ENCODE results near the gene HECA.
A peak's percentile ranks its signal among the peaks of the same experiment; 100 is the strongest.
"Not testable (repeated sequence)": the region's sequence is repeated elsewhere in the genome, so short reads cannot be mapped to it uniquely, and the experiment has no call there.

HECA gene

DNA sequence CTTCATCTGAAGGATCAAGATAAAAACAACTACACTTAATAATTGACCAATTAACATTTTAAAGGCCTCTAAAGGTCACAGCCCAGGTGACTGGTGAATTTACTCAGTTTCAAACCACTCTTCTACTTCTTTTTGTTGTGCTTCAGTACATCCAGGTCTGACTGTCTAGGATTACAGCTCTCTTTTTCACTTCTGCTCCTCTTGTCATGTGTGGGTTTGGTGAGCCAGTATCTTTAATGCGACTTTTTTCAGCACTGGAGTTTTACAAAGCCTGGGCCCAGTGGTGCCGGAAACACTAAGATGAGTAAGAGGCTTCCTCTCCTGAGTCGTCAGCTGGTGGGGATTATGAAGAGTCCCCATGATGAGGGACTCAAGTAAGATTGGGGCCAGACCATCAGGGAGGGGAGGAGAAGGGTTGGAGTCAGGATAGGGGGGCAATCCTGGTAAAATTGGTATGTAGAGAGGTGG lies 27.0 kb downstream of the HECA start:
- DNase-seq = no peak

DNA sequence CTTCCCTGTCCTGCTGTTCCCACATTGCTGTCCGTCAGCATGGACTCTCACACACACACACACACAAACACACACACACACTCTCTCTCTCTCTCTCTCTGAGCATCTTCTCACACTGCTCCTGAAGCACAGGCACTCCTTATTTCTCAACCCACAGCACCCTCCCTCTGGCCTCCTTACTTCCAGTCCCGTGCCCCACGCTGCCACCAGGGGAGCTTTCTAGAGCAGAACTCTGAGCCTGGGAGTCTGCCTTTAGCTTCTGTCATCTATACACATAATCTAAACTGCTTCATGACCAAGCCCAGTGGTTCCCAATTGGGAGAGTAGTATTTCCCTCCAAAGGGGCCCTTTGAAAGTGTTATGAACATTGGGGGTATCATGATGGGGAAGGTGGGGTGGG lies 29.1 kb downstream of the HECA start:
- no peak for DNase-seq

DNA sequence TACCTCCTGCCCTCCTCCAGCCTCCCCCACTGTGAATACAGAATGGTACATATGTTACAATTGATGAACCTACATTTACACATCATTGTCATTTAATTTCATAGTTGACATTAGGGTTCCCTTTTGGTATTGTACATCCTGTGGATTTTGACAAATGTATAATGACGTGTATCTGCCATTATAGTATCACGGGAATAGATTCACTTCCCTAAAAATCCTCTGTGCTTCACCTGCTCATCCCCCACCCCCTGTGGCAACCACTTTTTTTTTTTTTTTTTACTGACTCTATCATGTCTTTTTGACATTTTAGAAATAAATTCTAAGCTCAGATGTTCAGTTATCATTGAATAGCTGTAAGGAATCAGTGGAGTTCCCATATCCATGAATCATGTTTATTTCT lies 30.4 kb downstream of the HECA start:
- DNase-seq = no peak

DNA sequence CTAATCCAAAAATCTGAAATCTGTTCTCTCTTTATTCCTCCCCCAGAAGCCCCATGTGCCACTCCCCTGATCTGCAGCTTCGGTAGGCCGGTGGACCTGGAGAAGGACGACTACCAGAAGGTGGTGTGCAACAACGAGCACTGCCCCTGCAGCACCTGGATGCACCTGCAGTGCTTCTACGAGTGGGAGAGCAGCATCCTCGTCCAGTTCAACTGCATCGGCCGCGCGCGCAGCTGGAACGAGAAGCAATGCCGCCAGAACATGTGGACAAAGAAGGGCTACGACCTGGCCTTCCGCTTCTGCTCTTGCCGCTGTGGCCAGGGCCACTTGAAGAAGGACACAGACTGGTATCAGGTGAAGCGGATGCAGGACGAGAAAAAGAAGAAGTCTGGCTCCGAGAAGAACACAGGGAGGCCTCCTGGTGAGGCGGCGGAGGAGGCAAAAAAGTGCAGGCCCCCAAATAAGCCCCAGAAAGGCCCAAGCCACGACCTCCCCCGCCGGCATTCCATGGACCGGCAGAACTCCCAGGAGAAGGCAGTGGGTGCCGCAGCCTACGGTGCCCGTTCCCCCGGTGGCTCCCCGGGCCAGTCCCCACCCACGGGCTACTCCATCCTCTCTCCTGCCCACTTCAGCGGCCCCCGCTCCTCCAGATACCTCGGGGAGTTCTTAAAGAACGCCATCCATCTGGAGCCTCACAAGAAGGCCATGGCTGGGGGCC lies 31.5 kb downstream of the HECA start:
- no peak for DNase-seq

DNA sequence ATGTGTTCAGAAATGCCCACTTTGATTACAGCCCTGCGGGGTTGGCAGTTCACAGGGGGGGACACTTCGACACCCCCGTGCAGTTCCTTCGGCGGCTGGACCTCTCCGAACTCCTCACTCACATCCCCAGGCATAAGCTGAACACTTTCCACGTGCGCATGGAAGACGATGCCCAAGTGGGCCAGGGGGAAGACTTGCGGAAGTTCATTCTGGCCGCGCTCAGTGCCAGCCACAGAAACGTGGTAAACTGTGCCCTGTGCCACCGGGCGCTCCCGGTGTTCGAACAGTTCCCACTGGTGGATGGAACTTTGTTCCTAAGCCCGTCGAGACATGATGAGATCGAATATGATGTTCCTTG lies 32.1 kb downstream of the HECA start:
- DNase-seq = no peak

DNA sequence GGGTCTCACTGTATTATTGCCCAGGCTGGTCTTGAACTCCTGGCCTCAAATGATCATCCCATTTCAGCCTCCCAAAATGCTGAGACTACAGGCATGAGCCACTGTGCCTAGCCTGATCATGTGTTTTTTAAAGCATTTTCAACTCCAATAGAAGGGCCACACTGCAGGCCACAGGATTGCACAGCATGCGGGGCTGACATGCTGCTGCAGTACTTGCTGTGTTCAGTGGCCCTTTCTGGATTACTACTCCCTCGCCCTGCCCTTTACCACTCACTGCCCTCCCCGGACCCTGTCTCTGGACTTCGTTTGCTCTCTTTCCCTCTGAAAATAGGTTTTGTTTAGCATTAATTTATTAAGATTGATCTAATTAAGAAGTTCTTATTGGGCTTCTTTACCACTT lies 37.3 kb downstream of the HECA start:
- DNase-seq = no peak

DNA sequence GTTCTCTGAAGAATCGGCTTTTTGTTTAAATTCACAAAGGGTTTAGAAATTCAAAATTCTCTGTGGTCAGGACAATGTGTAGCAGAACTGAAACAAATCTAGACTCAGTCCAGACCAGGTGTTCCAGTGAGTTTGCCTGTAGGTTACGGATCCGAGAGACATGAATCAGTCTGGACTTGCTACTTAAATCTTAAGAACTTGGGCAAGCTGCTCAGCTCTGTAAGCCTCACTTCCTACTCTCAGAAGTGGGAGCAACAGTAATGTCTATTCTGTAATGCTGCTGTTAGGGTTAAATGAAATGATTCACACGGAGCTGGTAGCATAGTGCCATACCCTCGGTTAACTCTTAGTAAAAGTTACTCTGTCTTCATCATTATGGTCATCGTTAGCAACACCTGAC lies 37.7 kb downstream of the HECA start:
- no peak for DNase-seq

DNA sequence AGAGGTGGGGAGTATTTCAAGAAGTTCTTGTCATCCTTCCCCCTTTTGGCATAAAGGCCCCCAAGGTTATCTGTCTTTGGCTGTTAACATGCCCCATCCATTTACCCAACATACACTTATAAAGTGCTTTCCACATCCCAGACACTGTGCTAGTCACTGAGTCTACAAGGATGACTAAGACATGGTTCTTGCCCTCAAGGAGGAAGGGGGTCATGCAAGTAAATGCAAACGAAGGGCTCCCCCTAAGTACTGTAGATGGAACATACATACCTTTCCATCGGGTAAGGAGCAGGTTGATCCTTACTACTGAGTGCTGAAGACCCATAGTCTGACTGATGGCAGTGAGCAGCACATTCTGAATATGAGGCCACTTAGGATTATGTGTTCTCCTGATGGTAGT lies 38.3 kb downstream of the HECA start:
- no peak for DNase-seq

DNA sequence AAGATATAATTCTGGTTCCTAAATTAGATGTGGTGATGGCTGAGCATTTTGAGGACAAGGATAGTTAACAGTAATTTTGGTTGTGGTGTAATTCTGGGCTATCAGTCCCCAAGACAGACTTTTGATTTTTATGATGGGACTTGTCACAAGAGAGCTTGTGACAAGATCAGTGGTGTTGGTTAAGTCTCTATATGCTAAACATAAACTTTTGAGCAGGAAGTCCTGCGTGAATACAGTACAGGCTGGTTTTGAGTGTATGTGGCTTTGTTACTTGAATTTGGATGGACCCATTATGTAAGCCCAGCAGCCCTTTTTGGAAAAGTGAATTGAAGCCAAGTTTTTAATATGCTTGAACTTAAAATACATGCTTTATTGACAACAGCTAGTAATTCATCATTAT lies 38.9 kb downstream of the HECA start:
- DNase-seq = no peak

DNA sequence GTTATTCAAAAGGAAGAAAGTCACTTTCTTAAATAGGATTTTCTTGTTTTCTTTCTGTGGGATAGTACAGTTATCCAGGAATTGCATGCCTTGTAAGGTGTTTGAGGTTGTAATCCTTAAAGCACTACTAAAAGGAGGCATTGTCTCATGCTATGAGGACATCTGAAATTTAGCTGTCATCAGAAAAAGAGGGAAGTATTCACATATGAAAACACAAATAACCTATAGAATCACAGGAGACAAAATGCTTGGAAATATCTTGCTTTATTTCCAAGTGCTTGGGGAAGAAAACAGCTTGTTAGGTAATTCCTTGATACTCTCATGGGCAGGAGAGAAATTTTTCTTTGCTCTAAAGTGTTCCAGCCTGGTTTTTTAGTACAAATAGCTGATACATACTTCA lies 40.1 kb downstream of the HECA start:
- DNase-seq = no peak

DNA sequence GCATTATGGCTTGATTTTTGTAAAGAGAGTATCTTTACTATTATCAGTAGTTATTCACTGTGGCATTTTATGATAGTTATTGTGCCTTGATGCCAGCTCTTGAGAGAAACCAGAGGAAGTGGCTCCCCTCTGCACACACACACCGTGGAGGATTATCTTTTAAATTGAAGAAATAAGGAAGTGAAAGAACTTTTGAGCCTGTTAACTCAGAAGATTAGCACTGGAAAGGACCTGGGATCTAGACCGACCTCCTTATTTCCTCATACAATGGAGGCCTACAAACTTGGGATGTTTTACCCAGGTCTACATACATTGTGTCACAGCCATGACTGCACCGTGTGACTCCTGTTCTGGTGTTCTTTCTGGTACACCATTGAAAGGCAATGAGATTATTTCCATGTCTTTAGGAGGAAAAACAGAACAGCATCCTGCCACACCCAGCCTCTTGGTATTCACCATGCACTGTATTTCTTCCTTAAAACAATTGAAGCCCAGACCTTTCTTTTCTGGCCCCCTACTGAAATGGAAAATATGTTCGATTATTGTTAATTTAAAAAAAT lies 40.6 kb downstream of the HECA start:
- no peak for DNase-seq

DNA sequence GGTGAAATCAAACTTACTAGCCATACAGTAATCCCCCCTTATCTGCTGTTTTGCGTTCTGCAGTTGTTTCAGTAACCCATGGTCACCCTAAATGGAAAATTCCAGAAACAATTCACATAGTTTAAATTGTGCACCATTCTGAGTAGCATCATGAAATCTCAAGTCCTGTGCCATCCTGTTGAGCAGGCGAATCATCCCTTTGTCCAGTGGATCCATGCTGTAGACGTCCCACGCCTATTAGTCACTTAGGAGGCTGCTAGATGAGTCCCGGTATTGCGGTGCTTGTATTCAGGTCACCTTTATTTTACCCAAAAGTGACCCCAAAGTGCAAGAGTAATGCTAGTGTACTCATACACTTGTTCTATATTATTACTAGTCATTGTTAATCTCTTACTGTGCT lies 46.4 kb downstream of the HECA start:
- DNase-seq = no peak

DNA sequence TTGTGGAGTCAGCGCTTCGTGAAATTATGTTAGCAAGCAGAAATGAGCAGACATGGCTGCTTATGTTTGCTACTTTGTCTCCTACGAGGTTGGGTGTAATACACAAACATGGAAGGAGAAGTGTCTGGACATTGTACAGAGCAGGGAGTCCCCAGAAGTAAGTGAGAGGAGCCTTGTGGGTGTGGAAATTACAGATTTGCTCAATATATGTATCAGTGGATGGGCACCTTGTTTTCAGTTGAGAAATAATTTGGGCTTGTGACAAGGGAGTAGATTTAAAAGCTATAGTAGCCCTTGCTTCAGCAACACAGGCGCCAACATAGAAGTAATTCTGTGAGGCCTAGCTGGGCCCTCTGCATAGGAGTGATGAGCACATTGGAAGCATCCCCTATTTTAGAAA lies 49.2 kb downstream of the HECA start:
- DNase-seq = no peak

DNA sequence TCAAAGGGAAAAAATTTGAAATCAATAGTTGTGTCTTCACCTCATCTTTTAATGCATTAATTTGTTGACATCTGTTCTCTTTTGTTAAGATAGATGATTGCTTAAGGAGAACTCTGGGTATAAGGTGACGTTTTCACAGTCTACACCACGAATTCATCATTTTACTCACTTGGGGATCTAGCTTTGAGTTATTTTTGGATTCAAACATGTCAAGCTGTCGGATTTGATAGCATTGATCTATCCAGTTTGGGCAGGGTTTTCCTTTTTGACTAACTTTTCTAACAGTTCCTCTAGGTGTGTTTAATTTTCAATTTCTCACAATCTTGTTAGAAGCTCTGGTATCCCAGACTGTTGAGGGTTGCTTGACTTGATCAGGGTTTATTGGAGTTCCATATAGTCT lies 49.6 kb downstream of the HECA start:
- no peak for DNase-seq

DNA sequence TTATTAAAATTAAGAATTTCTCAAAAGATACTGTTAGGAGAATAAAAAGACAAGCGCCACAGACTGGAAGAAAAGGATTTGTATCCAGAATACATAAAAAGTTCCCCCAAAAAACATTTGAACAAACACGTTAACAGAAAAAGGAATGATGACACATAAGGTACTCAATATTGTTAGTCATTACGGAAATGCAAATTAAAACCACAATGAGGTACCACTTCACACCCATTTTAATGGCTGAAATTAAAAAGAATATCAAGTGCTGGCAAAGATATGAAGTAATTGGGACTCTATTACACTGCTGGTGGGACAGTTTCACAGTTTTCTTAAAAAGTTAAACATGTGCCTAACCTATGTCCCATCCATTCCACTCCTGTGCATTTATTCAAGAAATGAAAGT lies 51.4 kb downstream of the HECA start:
- DNase-seq = no peak

DNA sequence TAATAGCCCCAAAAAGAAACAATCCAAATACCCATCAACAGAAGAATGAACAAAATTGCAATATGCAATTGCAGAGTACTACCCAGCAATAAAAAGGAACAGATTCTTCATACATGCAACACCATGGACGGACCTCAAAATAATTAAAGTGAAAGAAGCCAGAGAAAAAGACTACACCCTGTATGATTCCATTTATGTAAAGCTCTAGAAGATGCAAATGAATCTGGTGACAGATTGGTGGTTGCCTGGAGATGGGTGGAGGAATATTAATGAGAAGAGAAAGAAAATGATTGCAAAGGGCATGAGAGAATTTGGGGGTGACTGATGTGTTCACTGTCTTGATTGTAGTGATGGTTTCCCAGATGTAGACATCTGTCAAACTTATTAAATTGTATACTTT lies 51.8 kb downstream of the HECA start:
- no peak for DNase-seq

DNA sequence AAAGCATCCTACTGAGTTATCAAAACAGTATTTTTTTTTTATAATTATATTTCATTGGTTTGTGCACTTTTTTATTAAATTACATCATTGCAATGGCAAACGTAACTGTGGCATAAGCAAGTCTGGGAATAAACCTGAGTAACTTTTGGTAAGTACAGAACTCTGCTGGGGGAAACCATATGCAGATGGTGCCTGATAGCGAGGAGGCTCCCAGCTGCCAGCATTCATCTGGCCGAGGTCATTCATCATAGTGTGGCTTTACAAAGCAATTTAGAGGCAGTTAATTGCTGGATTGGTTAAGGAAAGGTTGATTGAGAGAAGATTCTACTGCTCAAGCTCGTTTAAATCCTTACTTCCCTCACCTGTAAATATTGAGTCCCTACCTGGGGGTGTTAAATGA lies 52.6 kb downstream of the HECA start:
- DNase-seq = peak; percentile 84

DNA sequence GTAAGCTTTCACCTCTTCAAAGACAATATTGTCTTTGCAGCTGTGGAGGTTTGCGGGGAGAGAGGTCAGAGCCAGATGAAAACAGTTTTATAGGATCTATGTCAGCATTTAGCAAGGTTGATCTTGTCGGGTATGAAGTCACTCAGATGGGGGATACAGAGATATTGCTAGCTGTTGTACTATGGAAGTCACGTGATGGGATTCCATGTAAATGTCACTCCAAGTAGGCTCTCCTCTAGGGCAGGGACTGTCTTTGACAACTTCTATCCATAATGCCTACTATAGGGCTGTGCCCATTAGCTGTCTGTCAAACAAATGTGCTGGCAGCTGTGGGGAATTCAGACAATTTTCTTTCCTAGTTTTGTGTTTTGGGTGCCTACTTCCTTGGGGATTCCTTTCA lies 54.8 kb downstream of the HECA start:
- no peak for DNase-seq

DNA sequence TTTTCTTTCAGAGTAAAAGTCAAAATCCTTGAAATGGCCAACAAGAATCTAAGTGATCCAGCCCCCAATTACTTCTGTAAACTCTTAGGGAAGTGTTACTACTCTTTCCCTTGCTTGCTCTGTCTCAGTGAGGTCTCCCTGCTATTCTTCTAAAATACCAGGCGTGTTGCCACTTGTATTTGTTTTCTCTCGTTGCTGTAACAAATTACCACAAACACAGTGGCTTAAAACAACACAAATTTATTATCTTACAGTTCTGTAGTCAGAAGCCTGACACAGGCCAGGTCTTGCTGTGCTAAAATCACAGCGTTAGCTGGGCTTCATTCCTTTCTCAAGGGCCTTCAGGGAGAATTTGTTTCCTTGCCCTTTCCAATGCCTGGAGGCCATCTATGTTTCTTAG lies 59.9 kb downstream of the HECA start:
- no peak for DNase-seq

DNA sequence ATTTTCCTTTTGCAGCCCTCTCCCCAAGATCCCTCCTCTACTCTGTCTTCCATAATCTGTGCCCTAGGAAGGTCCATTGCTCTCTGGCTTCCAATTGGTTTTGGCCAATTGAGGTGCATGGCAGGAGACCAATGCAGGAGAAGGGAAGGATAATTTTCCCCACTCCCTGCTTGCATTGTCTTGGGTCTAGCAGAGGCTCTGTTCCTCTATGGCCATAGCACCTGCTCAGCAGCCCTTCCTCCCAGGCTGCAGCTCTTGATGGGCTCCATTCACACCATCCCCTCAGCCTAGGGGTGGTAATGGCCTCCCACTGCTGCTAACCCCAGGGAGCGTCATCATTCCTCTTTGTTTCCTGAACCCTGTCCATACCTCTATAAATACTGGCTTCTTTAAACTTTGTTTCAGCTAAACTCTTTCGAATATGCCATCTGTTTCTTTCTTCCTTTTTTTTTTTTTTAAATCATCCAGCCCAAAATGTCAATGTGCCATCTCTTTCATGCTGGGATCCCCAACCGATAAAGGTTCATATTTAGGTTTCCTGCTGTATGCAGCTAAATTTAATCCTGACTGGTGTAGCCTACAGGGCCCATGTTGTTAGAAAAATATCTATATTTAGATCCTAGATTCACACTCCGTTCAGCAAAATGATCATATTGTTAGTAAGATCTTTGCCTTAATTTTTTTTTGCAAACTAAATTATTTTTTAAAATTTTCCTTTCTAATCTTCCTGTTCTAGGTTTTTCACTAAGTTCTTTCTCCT lies 63.8 kb downstream of the HECA start:
- no peak for DNase-seq

DNA sequence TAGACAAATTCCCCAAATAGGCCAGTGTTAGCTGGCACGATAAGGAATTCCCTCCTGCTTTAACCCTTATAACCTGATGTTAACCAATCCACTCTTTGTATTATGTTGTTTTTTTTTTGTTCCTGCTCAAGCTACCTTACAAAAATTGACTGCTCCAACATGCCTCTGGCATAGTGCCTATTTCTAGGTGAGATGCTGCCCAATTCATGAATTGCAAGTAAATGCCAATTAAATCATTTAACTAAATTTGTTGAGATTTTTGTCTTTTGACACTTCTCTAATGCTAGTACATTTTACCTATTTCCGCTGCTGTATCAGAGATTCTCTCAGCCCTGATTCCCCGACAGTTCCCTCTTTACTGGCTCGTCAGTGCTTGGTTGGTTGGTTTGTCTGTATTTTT lies 66.5 kb downstream of the HECA start:
- DNase-seq = no peak

DNA sequence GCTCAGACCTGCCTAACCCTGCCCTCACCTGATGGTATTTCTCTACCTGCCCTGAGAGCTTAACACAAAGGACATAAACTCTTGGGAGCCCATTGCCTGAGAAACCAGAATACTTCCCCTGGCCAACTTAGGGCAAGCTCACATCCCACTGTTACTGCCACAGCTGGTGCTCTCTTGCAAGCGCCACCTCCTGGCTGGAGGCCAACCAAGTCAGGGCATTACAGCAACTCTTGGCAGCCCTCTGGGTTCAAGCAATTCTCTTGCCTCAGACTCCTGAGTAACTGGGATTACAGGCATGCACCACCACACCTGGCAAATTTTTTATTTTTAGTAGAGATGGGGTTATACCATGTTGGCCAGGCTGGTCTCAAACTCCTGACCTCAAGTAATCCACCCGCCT lies 70.1 kb downstream of the HECA start:
- no peak for DNase-seq

DNA sequence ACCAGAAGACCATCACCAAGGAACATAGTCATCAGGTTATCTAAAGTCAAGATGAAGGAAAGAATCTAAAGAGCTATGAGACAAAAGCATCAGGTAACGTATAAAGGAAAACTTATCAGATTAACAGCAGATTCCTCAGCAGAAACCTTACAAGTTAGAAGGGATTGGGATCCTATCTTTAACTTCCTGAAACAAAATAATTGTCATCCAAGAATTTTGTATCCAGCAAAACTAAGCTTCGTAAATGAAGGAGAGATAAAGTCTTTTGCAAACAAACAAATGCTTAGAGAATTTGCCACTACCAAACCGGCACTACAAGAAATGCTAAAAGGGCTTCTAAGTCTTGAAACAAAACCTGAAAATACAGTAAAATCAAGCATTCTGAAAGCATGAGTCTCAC lies 71.0 kb downstream of the HECA start:
- no peak for DNase-seq

DNA sequence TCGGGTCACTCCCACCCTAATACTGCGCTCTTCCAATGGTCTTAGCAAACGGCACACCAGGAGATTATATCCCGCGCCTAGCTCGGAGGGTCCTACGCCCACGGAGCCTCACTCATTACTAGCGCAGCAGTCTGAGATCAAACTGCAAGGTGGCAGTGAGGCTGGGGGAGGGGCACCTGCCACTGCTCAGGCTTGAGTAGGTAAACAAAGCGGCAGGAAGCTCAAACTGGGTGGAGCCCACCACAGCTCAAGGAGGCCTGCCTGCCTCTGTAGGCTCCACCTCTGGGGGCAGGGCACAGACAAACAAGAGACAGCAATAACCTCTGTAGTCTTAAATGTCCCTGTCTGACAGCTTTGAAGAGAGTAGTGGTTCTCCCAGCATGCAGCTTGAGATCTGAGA lies 75.9 kb downstream of the HECA start:
- DNase-seq = not testable (repeated sequence)

DNA sequence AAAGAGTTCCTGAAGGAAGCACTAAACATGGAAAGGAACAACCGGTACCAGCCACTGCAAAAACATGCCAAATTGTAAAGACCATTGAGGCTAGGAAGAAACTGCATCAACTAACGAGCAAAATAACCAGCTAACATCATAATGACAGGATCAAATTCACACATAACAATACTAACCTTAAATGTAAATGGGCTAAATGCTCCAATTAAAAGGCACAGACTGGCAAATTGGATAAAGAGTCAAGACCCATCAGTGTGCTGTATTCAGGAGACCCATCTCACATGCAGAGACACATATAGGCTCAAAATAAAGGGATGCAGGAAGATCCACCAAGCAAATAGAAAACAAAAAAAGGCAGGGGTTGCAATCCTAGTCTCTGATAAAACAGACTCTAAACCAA lies 77.6 kb downstream of the HECA start:
- not testable (repeated sequence) for DNase-seq

Measured in NCI-H2171 treated with DMSO at 0.1 percent for 48 hours (cell line).